HG02678 (cell line): Measurements from ENCODE around the gene HRH3.

Experiments
- ATAC-seq: cut with Tn5 transposase; IDR thresholded peaks from one replicate; pipeline ENCODE4 v1.9.1; 2021; ENCODE audit warnings: mild to moderate bottlenecking, moderate library complexity; ENCODE audit not compliant: unreplicated experiment

The HRH3 gene

GRCh38 chr20:62181808-62182207 is 38.3 kb downstream of the HRH3 start:
- ATAC-seq, result no peak

- ATAC-seq, result no peak
Measured at GRCh38 chr20:62179162-62179504, 40.9 kb downstream of the HRH3 start.

DNA sequence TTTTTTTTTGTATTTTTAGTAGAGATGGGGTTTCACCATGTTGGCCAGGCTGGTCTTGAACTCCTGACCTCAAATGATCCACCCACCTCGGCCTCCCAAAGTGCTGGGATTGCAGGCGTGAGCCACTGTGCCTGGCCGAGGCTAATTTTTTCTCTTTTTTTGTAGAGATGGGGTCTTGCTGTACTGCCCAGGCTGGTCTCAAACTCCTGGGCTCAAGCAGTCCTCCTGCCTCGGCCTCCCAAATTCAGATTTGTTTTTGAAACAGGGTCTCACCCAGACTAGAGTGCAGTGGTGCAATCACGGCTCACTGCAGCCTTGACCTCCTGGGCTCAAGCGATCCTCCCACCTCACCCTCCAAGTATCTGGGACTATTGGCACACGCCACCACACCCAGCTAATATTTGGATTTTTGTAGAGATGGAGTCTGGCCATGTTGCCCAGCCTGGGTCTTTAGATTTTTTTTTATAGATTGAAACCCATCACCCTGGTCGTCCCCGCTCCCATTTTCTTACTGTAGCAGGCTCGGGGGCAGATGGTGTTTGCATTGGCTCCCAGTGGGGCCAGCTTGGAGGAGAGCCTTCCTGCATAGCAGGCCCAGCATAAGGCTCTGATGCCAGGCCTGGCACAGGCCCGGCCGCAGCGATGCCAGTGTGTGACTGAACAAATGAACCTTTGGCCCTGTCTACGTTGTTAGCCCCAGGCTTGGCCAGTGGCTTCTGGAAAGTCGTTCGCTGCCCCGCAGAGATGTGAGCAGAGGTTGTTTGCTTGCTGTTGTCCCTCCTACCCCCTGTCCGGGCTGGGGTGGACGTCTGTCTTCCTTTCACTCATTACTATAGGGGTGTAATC is 41.5 kb downstream of the HRH3 start:
- no peak for ATAC-seq

- ATAC-seq, result no peak
Measured at GRCh38 chr20:62177307-62177706, 42.8 kb downstream of the HRH3 start.

DNA sequence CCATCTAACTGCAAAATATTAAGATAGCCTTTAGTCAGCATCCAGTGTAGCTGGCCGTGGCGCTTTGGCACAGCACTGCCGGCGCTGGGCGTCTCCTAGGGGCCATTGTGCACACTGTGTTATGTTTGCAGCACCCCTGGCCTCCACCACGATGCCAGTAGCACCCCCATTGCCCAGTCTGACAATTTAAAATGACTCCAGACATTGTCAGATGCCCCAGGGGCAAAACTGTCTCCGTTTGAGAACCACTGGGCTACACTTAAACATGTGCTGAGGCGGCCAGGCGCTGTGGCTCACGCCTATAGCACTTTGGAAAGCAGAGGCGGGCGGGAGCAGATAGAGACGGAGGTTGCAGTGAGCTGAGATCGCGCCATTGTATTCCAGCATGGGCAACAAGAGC is 43.2 kb downstream of the HRH3 start:
- no peak for ATAC-seq

DNA sequence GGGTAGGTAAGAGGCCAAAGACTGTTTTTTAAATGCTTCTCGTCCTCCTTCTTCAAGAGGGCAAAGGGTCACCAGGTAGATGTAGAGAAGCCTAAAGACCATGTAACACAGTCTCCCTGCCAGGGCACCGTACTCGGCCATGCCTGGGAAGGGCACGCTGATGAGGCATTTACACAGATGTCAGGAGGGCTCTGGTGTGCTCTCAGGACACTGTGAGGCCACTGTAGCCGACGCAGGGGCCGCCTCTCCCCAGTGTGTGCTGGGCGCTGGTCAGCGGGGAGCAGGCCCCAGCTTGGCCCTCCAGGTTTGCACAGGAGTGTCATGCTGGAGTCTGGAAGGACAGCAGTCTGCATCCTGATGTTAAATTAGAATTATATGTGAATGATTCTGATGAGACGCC is 44.4 kb downstream of the HRH3 start:
- no peak for ATAC-seq

DNA sequence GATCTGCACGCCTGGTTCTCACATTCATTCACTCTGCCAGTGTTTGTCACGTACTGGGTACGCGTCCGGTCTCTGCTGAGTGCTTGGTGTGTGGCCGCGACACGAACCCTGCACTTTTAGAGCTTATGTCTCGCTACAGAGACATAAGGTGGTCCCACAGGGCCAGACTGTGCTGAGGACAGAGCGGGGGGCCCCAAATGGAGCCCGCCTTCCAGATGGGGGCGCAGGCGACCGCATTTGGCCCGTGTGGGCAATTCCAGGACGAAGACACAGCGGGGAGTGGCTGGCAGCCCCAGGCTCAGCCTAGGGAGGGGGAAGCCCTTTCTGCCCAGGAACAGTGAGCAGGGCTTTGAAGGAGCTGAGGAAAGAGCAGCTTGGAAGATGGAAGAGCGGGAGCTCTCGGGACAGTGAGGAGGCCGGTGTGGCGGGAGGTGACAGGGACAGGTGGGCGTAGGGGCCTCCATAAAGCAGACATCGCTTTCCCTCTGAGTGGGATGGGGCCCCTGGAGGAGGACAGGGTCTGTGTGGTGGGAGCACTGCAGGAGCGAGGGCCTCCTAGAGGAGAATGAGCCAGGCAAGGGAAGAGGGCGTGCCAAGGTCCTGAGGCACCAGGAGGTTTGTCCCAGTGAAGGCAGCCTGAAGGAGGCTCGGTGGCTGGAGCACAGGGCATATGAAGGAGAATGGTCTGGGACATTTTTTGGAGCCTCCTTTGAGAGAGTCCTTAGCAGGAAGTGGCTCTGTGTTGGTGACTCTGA is 45.0 kb downstream of the HRH3 start:
- no peak for ATAC-seq

DNA sequence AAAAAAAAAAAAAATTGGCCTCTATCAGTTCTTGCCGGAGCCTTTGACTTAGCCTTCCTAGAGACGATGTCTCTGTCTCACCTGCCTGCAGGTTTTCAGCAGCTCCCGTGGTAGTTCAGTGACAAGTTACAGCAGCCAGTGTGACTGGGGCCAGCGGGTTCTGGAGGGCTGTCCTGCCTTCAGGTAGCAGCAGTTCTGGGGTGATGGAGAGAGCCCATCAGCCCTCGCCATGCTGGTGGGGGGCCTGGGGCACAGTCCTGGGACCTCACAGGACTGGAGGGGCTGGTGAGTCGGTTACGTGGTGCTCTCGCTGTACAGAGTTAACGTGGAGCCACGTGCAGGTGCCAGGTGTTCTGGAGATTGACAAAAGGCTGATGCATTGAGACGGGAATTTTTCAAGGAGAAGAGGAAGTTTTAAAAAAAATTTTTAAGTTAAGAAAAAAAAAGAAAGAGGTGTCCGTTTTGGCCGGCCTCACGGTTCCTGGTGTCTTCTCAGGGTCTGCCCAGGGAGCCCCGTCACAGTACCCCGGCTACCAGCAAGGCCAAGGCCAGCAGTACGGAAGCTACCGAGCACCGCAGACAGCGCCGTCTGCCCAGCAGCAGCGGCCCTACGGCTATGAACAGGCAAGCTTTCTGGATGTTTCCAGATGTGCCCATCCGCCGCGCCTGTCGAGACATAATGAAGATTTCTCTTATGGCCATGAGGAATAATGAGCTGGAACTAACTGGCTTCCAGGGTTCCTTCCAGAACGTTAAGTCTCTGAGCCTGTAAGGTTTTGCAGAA is 45.9 kb downstream of the HRH3 start:
- no peak for ATAC-seq

DNA sequence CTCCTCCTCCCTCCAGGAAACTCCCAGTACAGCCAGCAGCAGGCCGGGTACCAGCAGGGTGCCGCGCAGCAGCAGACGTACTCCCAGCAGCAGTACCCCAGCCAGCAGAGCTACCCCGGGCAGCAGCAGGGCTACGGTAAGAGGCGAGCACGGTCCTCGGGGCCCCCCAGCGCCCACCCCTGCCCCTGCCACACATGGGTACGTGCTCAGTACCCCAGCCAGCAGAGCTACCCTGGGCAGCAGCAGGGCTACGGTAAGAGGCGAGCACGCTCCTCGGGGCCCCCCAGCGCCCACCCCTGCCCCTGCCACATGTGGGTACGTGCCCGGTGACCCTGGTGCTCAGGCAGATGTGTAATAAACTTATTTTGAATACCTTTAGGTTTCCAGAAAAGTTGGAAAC is 47.4 kb downstream of the HRH3 start:
- no peak for ATAC-seq

- ATAC-seq, result no peak
Measured at GRCh38 chr20:62171245-62171644, 48.8 kb downstream of the HRH3 start.

GRCh38 chr20:62170536-62170935 is 49.5 kb downstream of the HRH3 start:
- no peak for ATAC-seq

- no peak for ATAC-seq
Measured at GRCh38 chr20:62168890-62169435, 51.1 kb downstream of the HRH3 start.

DNA sequence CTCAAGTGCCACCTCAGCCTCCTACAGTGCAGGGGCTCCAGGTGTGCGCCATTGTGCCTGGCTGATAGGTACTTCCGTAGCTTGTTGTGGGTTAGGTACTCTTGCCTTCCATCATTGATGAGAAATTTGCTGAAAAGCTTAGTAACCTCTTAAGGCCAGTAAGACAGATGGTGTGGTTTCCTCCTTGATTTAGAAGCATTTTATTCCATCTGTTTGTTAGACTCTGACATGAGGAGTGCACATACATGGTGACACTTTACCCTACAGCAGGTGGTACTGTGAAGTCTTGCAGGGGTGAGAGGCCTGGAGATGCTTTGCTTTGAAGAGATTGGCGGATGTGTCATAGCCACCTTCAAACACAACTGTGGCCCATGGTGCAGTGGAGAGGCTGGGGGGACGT is 52.0 kb downstream of the HRH3 start:
- no peak for ATAC-seq

GRCh38 chr20:62167474-62167873 is 52.6 kb downstream of the HRH3 start:
- no peak for ATAC-seq

DNA sequence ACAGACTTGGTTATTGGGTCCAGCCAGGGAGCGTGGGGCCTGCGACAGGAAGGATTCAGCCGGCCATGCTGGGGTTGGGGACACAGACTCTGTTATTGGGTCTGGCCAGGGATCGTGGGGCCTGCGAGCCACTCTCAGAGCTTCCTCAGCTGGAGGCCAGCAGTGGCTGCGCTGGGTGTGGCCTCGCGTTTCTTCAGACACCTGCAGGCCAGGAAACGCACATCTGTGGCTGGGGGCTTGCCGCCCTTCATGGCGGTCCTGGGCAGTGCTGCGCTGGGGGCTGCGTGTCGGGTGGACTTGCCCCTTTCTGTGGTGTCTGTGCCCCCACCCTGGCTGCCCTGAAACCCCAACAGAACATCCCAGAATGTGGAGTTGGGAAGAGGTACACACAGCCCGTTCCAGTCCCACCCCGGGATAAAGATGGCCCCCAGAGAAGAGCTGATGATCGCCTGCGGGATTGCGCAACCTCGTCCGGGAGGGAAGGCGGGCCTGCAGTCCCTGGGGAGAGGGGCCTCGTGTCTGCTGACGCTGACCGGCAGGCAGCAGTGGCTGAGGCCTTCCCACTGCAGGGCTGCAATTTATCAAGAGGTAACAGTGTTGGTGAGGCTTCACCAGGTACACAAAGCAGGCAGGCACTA is 54.2 kb downstream of the HRH3 start:
- ATAC-seq, result no peak
